Muscle layer of duodenum (tissue), 2 donors: ENCODE data around the gene RETREG3.

Experiments
- H3K27ac ChIP-seq: one replicate; pipeline ENCODE4 v1.7.0; 2013; ENCODE audit warnings: mild to moderate bottlenecking, low read length
- H3K27me3 ChIP-seq: one replicate; pipeline ENCODE4 v1.7.0; 2013; ENCODE audit warnings: low read depth, mild to moderate bottlenecking, control low read depth, low read length
- H3K36me3 ChIP-seq, 2 donors: one replicate each; pipeline ENCODE4 v1.7.0; 2013; ENCODE audit warnings: low read length in 2 of 2, control low read depth in 1 of 2, mild to moderate bottlenecking in 1 of 2; ENCODE audit not compliant: insufficient read depth in 2 of 2, control insufficient read depth in 1 of 2
- H3K4me1 ChIP-seq, 2 donors: one replicate each; pipeline ENCODE4 v1.7.0; 2013; ENCODE audit warnings: low read length in 2 of 2, mild to moderate bottlenecking in 2 of 2, control low read depth in 1 of 2, moderate library complexity in 1 of 2; ENCODE audit not compliant: insufficient read depth in 2 of 2, control insufficient read depth in 1 of 2
- H3K4me3 ChIP-seq, 2 donors: one replicate each; pipeline ENCODE4 v1.7.0; 2013; ENCODE audit warnings: low read length in 2 of 2, low read depth in 1 of 2, mild to moderate bottlenecking in 1 of 2
- H3K9me3 ChIP-seq, 2 donors: one replicate each; pipeline ENCODE4 v1.7.0; 2013; ENCODE audit warnings: low read length in 2 of 2, control low read depth in 1 of 2, mild to moderate bottlenecking in 1 of 2; ENCODE audit not compliant: control insufficient read depth in 1 of 2
- donor health status: healthy.

The RETREG3 gene

GRCh38 chr17:42535155-42536047, 73.8 kb downstream of the RETREG3 start:
- peak overlapping the region; percentile 93 for H3K27ac ChIP-seq

GRCh38 chr17:42531455-42532354, 77.5 kb downstream of the RETREG3 start:
- Histone ChIP-seq H3K27ac (no peak overlapping the region), H3K9me3 (no peaks in the 10 kb centered on the region), H3K36me3 (no peaks in the 10 kb centered on the region), H3K4me1 (peaks cover 6 to 28% of the 10 kb centered on the region in 2 donors), H3K27me3 (no peaks in the 10 kb centered on the region), H3K4me3 (peak overlapping the region in 1 of 2 donors; percentile 35)

More at GRCh38 chr17:42535155-42536047, 73.8 kb downstream of the RETREG3 start:
- no peaks in the 10 kb centered on the region for H3K27me3 ChIP-seq
- H3K36me3 ChIP-seq, result peaks cover 8 to 16% of the 10 kb centered on the region in 2 donors
- H3K4me1 ChIP-seq, result peaks cover 12 to 33% of the 10 kb centered on the region in 2 donors
- peak overlapping the region; percentile 57 to 80 for H3K4me3 ChIP-seq
- no peaks in the 10 kb centered on the region for H3K9me3 ChIP-seq

GRCh38 chr17:42530952-42531454, 78.2 kb downstream of the RETREG3 start:
- no peaks in the 10 kb centered on the region for H3K9me3 ChIP-seq
- H3K27ac ChIP-seq, result no peak overlapping the region
- no peaks in the 10 kb centered on the region for H3K36me3 ChIP-seq
- no peaks in the 10 kb centered on the region for H3K27me3 ChIP-seq
- H3K4me1 ChIP-seq, result peaks cover 6 to 26% of the 10 kb centered on the region in 2 donors
- H3K4me3 ChIP-seq, result peak overlapping the region in 1 of 2 donors; percentile 35
